GM12865 (cell line): ENCODE measurements around the gene ARID3A.

ENCODE experiments used
- DNase-seq: peaks from one replicate; pipeline ENCODE4 v3.0.0; 2010; ENCODE audit warnings: low read depth
- H3K4me3 ChIP-seq: 2 replicates; pipeline ENCODE4 v1.5.1; 2011; ENCODE audit warnings: mild to moderate bottlenecking, low read depth, low read length, control low read depth
- CTCF ChIP-seq: IDR thresholded peaks from 2 replicates; pipeline ENCODE4 v1.5.1; 2011; ENCODE audit warnings: low read length, control low read depth, low read depth, inconsistent platforms; ENCODE audit not compliant: insufficient read depth; ENCODE audit errors: missing control alignments

ARID3A gene

GRCh38 chr19:929203-929890 lies 3.5 kb downstream of the ARID3A start:
- no peak for DNase-seq
- no peak overlapping the region for H3K4me3 ChIP-seq
- TF ChIP-seq CTCF, result no peak

GRCh38 chr19:929891-930258 lies 4.0 kb downstream of the ARID3A start:
- no peak for TF ChIP-seq CTCF
- H3K4me3 ChIP-seq, result no peak overlapping the region
- DNase-seq, result no peak

- DNase-seq, result no peak
- TF ChIP-seq CTCF, result no peak
- H3K4me3 ChIP-seq, result peak overlapping the region; percentile 53
These were observed 6.2 kb downstream of the ARID3A start for GRCh38 chr19:931860-932647.

- DNase-seq, result peak; percentile 58
- no peak for TF ChIP-seq CTCF
- H3K4me3 ChIP-seq, result peak overlapping the region; percentile 53
These were observed 7.1 kb downstream of the ARID3A start for GRCh38 chr19:932648-933552.

GRCh38 chr19:933553-933882 lies 7.7 kb downstream of the ARID3A start:
- TF ChIP-seq CTCF, result no peak
- no peak for DNase-seq
- peak overlapping the region; percentile 53 for H3K4me3 ChIP-seq

- DNase-seq, result no peak
- no peak overlapping the region for H3K4me3 ChIP-seq
- TF ChIP-seq CTCF, result no peak
These were observed 8.5 kb downstream of the ARID3A start for GRCh38 chr19:934197-934840.
